GM19023 (cell line): ENCODE data around the gene DRC7.

Experiments
- ATAC-seq: cut with Tn5 transposase; IDR thresholded peaks from one replicate; pipeline ENCODE4 v1.9.1; 2021; ENCODE audit warnings: mild to moderate bottlenecking, moderate library complexity; ENCODE audit not compliant: unreplicated experiment

DRC7 gene

GRCh38 chr16:57694725-57695679, at the start of gene DRC7:
TSS of gene DRC7 (plus strand) at chr16:57694806. CDS start at chr16:57697950, 3,144 bp downstream.
- no peak for ATAC-seq

- ATAC-seq: no peak
These were observed 49.4 kb upstream of the DRC7 start for GRCh38 chr16:57645169-57645568.

DNA sequence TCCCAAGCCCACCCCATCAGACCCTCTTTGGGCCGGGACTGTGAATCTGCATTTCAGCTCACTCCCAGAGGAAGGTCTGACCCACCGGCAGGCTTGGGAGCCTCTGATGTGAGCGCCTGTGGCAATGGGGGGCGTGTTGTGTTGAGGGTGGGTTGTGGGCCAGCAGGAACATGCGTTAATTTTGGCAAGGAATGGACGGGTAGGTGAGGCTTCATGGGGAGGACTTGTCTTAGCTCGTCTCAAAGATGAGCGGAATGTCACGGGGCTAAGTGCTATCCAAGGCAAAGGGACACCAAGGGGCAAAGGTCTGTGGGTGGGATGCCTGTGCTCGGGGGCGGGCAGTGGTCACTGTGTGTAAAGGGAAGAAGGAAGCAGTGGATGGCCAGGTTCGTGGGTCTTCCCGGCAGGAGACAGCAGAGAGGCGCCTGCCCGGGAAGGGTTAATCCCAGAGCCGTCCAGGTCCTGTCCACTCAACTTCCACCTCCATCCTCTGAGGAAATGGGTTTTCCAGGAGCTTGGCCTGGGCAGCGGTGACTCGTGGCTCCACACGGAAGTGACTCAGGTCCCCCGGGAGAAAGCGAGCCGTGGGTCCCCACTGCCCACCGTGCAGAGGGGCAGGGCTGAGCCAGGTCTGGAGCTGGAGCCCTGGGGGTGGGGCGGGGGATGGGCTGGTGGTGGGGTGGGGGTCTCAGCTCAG, 48.8 kb upstream of the DRC7 start:
- no peak for ATAC-seq

DNA sequence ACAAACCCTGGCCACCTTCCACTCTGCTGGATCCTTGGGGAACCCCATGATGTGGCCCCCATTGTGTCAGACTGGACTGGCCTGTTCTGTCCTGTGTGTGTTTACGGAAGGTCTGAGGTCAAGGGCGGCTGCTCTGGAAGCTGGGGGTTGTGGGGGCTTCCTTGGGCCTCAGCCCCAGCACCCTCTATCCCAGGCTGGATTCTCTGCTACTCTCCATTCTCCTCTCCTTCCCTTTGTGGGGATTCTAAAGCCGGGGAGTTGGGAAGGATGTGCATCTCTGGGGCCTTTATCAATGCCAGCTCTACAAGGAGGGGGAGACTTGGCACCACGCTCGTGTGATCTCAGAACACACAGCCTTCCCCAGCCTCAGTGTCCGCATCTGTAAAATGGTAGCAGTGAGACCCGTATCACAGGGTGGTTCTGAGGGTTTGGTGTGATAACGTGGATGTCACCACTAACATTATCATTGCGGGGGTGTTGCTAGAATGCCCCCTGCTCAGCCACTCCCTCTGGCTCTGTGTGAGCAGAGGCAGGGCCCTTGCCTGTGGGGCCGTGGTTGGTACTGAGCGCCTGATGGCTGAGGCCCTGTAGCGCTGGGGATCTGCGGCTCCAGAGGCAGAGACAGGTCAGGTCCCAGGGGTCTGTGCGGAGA, 48.1 kb upstream of the DRC7 start:
- no peak for ATAC-seq

GRCh38 chr16:57647136-57647875, 47.3 kb upstream of the DRC7 start:
- ATAC-seq: no peak

- no peak for ATAC-seq
These were observed 46.5 kb upstream of the DRC7 start for GRCh38 chr16:57648125-57648524.

DNA sequence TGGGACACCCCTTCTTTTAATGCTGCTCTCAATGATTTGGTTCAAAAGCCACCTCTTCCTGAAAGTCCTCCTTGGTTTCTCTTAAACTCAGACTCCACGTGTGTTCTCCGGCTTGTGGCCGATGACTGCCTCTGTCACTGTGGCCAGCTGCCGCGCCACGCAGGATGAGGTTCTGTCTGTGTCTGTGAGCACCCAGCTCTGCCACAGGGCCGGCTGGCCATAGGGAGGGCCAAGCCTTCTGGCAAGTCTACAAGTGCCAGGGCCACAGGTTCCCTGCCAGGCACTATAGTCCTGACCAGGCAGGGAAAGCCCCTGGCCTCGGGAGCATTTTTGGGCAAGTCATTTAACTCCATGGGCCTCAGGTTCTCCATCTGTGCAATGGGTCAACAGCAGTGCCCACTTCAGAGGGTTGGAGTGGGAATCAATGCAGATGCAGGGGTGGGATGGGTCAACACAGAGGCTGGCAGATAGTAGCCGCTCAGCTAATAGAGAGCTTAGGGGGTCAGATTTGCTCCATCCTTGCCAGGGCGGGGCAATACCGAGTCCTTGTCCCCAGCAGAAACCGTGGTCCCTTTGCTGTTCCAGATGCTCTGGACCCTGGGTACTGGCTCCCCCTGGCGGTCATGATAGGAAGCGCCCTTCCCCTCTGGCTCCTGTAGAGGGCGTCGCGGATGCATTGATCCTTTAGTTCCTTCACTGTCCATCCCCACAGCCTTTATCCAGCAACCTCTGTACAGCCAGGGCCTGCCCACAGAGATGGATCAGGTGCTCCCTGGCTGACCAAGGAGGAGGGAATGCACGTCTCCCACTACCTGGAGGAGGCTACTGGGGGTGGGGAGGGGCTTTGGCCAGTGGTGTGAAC, 45.8 kb upstream of the DRC7 start:
- no peak for ATAC-seq

- no peak for ATAC-seq
These were observed 45.2 kb upstream of the DRC7 start for GRCh38 chr16:57649443-57649751.

- no peak for ATAC-seq
These were observed 44.8 kb upstream of the DRC7 start for GRCh38 chr16:57649846-57650245.

DNA sequence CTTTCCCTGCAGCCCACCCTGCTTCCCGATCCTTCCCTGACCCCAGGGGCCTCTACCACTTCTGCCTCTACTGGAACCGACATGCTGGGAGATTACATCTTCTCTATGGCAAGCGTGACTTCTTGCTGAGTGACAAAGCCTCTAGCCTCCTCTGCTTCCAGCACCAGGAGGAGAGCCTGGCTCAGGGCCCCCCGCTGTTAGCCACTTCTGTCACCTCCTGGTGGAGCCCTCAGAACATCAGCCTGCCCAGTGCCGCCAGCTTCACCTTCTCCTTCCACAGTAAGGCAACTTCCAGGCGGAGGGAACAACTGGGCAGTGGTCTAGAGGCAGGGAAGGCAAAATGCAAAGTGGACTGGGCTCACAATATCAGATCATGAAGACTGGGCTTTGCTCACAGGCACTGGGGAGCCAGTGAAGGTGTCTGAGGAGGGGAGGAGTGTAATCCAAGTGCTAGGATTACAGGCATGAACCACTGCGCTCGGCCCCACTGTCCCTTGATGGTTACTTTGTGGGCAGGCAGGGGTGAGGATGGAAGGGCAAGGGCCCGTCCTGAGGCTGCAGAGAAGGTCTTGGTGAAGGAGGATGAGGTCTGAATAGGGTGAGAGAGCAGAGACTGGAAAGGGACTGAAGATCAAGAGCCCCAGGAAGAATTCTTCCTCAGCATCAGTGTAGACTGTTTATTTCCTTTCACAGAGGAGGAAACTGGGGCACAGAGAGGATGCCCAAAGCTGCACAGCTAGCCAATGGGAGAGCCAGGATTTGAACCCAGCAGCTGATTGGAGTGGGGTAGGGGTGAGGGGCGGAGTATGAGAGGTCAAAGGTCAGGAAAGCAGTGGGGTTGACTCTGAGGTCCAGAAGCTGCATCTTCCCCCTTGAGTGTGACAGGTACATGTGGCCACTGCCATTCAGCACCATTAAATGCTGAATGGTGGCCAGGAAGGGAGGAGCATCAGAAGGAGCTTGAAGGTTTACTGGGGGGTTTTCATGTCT, 43.0 kb upstream of the DRC7 start:
- ATAC-seq: no peak

GRCh38 chr16:57652695-57653471, 41.7 kb upstream of the DRC7 start:
- no peak for ATAC-seq

- ATAC-seq: no peak
These were observed 40.7 kb upstream of the DRC7 start for GRCh38 chr16:57653936-57654335.

DNA sequence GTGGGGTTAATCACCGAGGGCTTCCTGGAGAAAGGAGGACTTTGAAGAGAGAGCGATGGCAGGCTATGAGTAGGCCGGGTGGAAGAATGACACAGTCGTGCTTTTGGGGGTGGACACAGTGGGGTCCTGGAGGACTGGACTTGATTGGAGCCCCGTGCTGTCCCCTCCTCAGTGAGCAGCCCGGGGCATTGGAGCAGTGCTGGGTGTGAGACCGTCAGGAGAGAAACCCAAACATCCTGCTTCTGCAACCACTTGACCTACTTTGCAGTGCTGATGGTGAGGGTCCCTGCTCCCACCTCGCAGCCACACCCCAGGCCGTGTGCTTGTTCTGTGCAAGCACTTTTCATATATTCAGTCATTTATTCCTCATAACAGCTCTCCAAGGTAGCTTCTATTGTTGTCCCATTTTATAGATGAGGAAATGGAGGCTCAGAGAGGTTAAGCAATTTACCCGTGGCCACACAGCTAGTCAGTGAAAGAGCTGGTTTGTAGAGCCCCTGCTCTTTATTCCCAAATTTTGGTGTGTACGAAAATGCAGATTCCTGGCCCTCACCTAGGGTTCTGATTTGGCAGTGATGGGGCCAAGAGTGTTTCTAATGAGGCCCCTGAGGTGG, 38.2 kb upstream of the DRC7 start:
- ATAC-seq: no peak

DNA sequence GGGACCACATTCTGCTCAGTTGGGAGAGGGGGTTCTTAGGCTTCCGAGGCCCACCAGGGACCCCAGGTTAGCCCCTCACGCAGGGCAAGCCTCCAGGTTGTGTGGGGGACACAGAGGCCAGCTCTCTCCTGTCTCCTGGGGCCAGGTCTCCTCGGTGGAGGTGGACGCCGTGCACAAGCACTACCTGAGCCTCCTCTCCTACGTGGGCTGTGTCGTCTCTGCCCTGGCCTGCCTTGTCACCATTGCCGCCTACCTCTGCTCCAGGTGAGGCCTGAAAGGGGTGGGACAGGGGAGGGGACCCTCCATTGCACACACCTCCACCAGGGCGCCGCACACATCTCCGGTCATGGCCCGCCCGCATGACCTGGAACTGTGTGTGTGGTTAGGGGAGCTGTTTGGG, 37.4 kb upstream of the DRC7 start:
- no peak for ATAC-seq

- ATAC-seq: no peak
These were observed 36.3 kb upstream of the DRC7 start for GRCh38 chr16:57658130-57658877.

- no peak for ATAC-seq
These were observed 35.5 kb upstream of the DRC7 start for GRCh38 chr16:57658878-57659674.
